H54 (cell line): ENCODE data around the gene GALP.
"Not testable (repeated sequence)": the region's sequence is repeated elsewhere in the genome, so short reads cannot be mapped to it uniquely, and the experiment has no call there.

Source experiments
- DNase-seq: peaks from one replicate; pipeline ENCODE4 v3.0.0; 2011; ENCODE audit warnings: low spot score, mixed read lengths; ENCODE audit not compliant: insufficient read length
- FAIRE-seq: peaks from 3 replicates; lab custom pipeline; 2011; peaks lifted over from hg19 to GRCh38; lab: Jason Lieb, UNC
- POLR2A ChIP-seq: IDR thresholded peaks from 2 replicates; pipeline ENCODE4 v1.6.1; 2011; ENCODE audit warnings: low read depth, mild to moderate bottlenecking, low read length

Gene GALP

DNA sequence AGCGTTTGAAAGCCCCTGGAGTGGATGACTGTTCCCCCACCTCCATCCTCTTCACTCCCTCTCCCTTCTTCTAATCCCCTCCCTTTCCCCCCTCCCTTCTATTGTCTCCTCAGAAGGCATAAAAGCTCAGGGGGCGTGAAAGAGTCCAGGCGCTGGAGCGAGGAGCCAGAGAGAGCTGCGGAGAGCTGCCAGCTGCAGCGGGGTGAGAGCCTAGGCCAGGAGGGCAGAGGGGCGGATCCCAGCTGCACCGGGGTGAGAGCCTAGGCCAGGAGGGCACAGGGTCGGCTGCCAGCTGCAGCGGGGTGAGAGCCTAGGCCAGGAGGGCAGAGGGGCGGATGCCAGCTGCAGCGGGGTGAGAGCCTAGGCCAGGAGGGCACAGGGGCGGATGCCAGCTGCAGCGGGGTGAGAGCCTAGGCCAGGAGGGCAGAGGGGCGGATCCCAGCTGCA is at the start of gene GALP:
Gene GALP, plus strand, starts transcription at position 148 of the 447 bp plus-strand sequence. CDS start 1,101 bp downstream, outside the sequence.
- not testable (repeated sequence) for FAIRE-seq, DNase-seq

DNA sequence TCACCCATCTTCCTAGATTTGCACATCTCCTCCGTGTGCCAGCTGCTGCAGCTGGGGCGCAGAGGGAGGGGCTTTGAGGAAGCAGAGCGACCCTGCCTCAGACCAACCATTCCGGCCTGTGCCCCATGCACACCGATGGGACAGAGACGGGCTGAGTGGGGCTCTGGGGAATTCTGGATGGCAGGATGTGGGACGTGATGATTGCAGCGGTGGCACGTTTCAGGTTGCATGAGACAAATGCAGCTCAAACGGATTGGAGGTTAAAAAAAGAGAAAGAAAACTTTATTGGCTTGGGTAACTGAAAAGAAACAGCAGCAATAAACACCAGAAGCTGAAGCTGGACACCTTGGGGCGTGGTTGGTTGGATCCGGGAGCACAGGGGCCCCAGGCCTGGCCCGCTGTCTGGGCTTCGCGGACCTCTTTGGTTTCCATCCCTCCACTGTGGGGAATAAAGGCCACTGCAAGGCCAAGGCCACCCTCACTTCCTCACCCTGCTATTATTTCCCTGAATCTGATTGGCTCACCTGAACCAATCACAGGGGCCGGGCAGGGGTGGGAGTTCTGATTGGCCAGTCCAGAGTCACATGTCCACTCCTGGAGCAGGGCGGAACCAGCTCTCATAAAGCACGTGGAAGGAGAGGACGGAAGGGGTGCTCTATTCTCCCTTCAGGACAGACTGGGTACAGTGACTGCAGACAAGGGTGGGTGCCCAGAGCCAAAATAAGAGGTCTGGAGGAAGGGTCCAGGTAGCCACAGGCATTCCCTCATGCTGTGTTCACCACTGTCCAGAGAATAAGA is 48.6 kb upstream of the GALP start:
- FAIRE-seq, result no peak
- no peak for TF ChIP-seq POLR2A
- no peak for DNase-seq

DNA sequence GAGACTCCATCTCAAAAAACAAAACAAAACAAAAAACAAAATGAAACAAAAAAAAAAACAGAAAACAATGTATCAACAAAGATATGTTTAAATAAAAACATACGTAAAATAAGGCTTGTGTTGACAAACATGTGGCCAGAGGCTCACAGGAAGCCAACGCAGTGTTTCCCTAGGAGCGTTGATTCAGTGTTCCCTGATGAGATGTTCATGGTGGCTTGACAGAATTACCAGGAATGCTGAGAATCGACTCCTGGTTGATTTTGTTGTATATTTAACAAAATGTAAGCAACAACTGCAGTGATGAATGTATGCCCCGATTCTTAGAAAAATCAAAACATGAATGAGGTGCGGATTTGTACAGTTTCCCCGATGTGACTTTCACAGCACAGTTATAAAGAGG is 45.8 kb upstream of the GALP start:
- DNase-seq (no peak), FAIRE-seq (no peak)
- TF ChIP-seq POLR2A, result no peak

DNA sequence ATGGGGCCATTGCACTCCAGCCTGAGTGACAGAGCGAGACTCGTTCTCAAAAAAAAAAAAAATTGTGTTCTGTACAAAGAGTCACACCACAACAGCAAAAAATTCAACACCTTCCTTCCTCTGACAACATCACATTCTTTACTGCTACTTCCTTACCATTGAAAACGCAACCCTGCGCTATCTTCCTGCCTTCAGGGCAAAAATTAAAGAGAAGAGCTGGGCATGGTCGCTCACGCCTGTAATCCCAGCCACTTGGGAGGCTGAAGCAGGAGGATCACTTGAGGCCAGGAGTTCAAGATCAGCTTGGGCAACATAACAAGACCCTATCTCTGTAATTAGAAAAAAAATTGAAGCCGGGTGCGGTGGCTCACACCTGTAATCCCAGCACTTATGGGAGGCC is 44.2 kb upstream of the GALP start:
- DNase-seq, result no peak
- no peak for FAIRE-seq
- no peak for TF ChIP-seq POLR2A

DNA sequence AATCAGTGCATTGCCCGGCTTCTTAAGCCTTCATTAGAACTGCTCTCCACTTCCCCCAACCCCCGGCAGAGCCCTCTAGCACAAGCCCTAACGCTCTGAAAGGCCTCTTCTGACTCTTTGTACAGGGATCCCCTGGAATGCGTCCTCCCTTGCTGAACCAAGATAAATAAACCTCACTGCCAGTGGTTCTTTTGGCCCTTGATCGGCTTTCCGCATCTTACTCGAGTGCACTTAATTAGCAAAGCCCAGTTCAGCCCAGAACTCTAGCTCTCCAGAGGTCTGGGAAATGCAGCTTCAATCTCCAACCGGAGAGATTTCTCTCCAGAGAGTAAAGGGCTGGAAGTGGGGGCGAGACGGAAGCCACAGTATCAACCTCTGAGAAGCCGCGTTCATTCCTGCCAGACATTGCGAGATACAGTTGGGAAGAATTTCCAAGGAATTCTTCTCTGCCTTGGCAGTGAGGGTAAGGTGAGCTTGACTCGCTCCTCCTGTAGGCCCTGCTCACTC is 43.4 kb upstream of the GALP start:
- FAIRE-seq (no peak), DNase-seq (no peak)
- no peak for TF ChIP-seq POLR2A

DNA sequence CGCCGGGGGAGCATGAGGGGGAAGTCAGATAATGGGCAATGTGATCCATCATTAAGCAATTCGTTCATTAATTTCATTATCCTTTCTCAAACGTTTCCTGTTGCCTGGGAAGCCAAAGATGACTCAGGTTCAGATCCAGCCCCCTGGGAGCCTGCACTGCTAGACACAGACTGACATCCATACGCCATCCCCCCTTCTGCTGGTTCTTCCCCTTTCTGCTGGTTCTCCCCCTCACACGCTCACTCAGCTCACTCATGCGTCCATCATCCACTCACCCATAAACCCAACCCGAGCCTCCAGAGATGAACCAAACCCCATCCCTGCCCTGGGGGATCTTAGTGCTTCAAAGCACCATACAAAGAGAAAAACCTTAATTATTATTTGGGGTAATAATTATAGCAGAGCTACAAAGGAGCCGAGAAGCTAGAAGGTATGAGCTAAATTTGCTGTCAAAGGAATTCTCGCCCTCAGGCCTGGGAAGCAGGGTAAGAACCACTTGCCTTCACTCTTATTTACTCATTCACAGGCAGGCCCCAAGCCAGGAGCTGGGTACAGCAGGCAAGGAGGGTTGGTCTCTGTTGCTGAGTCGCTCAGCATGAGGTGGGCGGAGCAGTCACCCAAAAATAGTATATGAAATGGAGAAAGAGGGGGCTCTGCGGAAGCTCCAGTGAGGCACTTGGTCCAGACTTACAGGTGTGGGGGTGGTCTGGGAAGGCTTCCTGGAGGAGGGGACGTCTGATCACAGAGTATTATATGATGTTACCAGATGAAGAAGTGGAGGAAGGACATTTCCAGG is 41.8 kb upstream of the GALP start:
- DNase-seq (no peak), FAIRE-seq (no peak)
- no peak for TF ChIP-seq POLR2A

DNA sequence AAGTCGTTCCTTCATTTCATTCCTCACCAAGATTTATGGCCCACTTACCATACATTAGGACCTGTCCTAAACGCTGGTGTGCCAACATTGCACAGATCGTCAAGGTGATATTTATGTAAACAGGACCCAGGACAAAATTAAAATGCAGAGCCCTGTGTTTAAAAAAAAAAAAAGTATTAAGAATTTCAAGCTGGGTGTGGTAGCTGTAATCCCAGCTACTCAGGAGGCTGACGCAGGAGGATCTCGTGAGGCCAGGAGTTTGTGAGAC is 41.2 kb upstream of the GALP start:
- TF ChIP-seq POLR2A, result no peak
- FAIRE-seq, result no peak
- no peak for DNase-seq

DNA sequence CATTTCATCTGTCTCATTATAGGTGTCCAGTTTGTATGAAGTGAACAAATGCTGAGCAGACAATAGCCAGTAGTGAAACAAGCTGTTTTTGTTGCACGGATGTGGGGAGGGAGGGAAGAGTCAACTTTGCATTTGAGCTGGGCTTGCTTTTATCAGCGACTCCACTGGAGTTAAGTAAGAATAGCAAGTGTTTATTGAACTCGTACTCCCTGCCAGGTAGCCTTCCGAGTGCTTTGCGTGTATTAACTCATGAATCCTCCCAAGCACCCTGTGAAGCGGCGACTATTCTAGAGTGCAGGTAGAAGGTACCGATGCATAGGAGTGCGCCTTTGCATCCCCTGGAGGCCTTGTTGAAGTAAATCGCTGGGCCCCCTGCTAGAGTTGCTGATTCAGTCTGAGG is 39.4 kb upstream of the GALP start:
- no peak for DNase-seq
- FAIRE-seq, result no peak
- no peak for TF ChIP-seq POLR2A

DNA sequence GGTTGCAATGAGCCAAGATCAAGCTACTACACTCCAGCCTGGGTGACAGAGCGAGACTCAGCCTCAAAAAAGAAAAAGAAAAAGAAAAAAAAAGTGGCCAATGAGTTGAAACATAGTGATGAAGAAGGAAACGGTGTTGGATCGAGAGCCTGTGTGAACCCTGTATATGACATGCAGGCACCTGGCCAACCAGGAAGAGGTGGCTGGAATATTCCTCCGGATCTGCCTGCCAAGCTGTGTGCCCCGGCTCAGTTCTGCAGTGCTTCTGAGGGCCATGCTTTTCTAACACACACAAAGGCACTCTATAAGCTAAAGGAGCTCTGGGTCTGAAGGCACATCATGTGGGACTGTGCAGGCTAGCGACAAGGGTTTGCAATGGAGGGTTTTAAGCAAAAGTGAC is 38.4 kb upstream of the GALP start:
- DNase-seq, result no peak
- TF ChIP-seq POLR2A, result no peak
- no peak for FAIRE-seq

DNA sequence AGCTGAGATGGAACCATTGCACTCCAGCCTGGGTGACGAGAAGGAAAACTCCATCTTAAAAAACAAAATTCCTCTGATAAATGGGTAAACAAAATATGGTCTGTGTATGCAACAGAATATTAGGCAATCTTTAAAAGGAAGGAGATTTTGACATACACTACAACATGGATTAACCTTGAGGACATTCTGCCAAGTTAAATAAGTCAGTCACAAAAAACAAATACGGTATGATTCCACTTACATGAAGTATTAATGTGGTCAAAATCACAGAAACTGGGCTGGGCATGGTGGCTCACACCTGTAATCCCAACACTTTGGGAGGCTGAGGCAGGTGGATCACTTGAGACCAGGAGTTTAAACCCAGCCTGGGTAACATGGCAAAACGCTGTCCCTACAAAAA is 37.7 kb upstream of the GALP start:
- DNase-seq (no peak), FAIRE-seq (no peak)
- TF ChIP-seq POLR2A, result no peak

DNA sequence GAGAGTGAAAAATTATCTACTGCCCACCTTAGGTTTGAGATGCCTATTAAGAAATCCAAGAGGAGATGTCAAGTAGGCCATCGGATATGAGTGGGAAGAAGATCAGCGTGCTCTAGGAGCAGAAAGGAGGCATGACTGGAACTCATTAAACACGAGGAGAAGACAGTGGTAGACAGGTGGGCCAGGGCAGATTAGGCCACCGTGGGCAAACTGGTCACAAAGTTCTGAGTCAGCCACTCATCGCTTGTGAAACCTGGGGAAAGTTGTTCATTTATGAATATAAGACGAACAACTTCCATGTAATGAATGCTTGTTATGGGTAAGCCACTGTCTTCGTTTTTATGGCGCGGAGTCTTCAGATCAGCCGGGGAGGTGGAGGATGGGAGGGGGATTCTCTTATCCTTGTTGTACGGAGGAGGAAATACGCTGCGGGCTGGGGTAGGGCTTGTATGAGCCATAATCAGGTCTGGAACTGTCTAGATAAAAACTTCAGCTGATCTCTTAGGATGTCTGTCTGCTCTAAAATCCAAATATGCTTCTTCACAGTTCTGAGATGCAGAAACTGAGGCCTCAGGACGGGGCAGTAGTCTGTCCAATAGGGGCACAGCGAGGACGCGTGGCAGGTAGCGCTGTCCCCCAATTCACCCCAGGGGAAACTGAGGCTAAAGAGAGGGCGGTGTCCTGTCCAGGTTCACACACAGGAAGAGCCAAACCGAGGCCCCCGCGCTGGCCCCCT is 35.8 kb upstream of the GALP start:
- no peak for DNase-seq
- TF ChIP-seq POLR2A, result no peak
- no peak for FAIRE-seq

DNA sequence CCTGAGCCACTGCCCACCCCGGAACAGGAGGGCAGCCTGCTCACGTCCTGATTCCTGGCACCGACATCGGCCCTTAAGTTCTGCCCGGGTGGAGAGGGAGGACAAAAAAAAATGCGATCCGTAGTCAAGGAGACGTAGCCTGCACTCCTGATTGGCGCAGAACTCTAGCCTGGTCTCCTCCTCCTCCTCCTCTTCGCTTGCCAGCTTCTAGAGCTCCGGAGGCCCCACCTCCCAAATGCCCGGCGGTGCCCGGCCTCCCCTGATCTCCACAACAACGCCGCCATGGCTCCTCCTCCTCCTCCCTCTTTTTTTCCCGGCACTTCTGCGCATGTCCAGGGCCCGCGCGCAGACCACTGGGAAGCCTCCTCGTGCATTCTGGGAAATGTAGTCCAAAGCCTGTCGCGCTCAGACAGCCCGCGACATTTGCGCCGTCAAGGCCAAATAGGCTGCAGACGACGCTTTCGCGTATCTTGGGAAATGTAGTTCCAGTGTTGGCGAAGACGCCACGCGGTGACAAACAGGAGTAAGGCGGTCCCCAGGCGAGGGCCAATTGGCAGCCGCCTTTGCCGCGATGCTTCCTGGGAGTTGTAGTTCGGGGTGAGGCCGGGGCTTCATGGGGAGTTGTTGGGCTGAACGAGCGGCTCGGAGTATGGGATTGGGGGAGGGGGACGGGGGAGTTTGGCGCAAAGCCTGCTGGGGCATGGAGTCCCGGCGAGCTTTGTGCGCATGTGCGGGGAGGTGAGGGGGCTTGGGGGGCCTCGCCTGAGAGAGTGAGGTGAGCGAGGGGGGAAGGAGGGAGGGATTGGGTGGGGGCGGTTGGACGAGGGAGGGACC is 35.0 kb upstream of the GALP start, which contains the start of gene ZNF444:
Gene ZNF444, plus strand, starts transcription at position 705 of the 834 bp plus-strand sequence. CDS start 5,625 bp downstream, outside the sequence.
- DNase-seq (peak; percentile 100), FAIRE-seq (peak; percentile 38)
- peak; percentile 81 for TF ChIP-seq POLR2A

DNA sequence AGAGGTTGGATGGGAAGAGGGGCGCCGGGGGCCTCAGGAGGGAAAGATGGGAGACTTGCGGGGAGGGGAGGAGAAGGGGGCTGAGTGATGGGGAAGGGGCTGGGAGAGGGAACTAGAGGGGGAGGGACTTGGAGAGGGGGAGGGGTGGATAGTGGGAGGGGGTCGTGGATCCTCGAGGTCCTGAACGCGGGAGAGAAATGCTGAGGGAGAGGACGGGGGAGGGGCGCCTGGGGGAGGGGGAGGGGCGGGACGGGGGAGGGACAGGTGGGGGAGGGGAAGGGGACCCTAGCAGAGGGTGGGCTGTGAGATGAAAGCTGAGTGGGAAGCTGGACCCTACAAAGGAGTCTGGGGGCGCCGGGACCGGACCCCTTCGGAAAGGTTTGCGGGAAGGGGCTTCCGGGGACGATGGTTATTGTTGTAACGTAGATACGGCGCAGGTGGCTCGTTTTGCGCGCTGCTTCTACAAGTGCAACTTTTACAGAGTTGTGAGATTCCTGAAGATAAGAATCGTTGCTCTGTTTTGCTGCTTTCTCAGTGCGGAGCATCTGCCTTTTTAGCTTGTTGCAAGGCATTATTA is 34.3 kb upstream of the GALP start:
- DNase-seq (no peak), FAIRE-seq (no peak)
- no peak for TF ChIP-seq POLR2A
